HS-5 (cell line): ENCODE measurements around the gene MRC1.

Source experiments
- DNase-seq: peaks from one replicate; pipeline ENCODE4 v3.0.0-alpha.2; 2012; ENCODE audit warnings: low read depth

Gene MRC1

GRCh38 chr10:17847585-17848296 is 38.6 kb downstream of the MRC1 start:
- DNase-seq, result no peak

DNA sequence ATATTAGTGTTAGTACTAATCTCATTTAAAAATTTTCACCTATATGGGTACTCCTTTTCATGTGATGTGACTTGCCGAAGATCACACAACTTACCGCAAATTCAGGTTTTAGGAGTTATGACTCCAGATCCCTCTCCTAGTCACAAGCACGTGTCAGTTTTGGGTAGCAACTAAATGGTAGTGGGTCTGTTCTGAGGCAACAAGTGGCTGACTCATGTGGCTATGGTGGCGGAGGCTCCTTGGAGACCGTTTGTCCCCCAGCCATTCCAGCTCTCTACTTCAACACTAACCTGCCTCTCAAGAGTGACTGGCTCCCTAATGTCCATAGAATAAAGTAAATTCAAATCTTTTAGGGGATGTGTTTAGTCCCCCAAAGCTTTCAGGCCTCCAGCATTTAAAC is 39.5 kb downstream of the MRC1 start:
- no peak for DNase-seq

- DNase-seq, result no peak
These were observed 41.4 kb downstream of the MRC1 start for GRCh38 chr10:17850501-17850900.

- no peak for DNase-seq
These were observed 42.5 kb downstream of the MRC1 start for GRCh38 chr10:17851611-17852010.

- no peak for DNase-seq
These were observed 45.0 kb downstream of the MRC1 start for GRCh38 chr10:17854044-17854652.

DNA sequence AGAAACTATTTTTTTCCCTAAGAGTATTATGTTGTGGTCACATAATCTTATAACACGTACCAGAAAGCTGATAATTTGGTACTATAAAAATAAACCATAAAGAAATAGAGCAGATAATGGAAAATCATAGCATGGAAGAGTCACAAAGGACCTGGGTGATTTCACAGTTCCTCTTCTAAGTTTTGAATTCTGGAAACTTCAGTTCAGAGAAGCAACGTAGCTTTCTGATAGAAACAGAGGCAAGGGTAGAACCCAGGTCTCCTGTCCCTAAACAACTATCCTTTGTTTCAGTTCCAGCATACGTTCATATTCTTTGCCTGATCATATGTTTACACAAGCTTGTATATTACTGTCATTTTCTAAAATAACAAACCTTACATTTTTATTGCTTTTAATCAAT is 47.9 kb downstream of the MRC1 start:
- no peak for DNase-seq

- no peak for DNase-seq
These were observed 50.5 kb downstream of the MRC1 start for GRCh38 chr10:17859492-17860156.

DNA sequence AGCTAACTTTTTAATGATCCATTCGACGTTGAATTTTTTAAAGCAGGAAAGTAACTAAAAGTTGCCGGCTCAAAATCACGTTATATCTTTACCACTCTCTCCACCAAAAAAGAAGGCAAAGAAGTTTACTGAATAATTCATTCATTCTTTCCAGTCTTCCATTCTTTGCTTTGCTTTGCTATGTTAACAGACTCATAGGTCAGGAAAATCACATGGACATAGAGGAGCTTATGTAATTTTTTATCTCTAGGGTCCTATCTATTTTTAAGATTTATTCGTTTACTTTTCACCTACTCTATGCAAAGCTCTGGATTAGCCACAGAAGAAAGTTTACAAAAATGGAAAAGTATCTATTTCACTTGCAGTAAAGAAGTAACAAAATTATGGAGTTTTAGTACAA is 52.6 kb downstream of the MRC1 start:
- no peak for DNase-seq

DNA sequence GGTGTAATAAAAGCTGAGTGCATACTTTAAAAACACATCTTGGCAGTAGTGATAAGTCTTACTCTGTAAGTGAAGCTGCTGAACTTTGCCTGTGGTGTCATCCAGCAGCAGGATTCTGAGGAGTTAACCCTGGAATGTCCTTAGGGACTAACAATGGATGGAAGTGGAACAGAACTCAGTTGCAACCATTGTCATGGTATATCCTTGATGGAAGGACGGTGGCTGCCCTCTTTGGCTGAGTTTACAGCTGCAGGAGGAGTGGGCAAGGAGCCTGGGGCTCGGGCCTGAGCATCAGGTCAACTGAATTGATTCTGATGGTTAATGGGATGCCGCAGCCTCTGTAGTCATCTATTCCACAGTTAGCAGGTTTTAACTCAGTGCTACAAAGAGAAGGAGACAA is 56.2 kb downstream of the MRC1 start:
- DNase-seq, result no peak

- no peak for DNase-seq
These were observed 57.2 kb downstream of the MRC1 start for GRCh38 chr10:17866346-17866745.

GRCh38 chr10:17867056-17867455 is 57.9 kb downstream of the MRC1 start:
- DNase-seq, result no peak

GRCh38 chr10:17871036-17871435 is 61.9 kb downstream of the MRC1 start:
- no peak for DNase-seq

GRCh38 chr10:17872191-17873091 is 63.3 kb downstream of the MRC1 start:
- no peak for DNase-seq

DNA sequence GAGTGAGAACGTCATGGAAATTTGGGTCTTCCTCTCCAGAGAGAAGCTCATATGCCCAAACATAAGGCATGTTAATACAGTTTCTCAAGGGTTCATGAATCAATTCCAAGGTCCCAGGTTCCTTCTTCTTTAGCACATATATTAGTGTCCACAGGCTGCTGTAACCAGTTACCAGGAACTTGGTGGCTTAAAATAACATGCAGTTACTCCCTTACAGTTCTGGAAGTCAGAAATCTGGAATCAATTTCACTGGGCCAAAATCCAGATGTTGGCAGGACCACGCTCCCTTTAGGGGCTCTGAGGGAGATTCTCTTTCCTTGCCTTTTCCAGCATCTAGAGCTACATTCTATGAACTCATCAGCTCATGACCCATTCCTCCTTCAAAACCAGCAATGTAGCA is 64.8 kb downstream of the MRC1 start:
- DNase-seq, result no peak

DNA sequence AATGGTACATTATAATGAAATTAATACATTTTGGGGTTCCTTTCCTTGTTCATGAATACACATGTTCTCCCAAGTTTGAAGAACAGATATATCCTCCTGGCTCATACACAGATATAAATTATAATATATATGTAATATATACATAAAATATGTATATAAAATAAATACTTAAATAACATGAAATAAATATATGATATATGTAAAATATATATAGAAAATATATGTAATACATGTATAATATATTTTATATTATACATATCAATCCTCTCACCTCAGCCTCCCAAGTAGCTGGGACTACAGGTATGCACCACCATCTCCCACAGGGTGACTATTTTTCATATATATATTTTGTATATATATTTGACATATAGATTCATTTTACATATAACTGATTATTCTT is 68.0 kb downstream of the MRC1 start:
- DNase-seq, result no peak

DNA sequence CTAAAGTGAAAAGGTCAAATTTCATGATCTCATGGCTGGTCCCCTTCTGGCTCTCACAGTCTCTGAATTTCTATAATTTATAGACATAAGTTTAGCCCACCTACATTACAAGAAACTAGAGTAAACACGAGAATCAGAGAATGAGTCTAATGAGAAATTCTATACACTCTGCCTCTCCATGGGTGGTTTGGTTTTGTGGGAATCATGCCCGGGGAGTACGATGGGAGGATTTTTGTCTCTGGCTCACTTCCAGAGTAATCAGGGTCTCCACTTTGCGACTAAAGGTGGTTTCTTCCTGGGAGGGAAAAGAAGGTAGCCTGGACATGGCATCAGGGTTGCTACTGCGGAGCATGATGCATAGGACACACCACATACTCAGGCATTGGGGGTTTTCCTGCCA is 69.7 kb downstream of the MRC1 start:
- DNase-seq, result no peak

- DNase-seq, result no peak
These were observed 71.5 kb downstream of the MRC1 start for GRCh38 chr10:17880601-17881000.

GRCh38 chr10:17882557-17882956 is 73.4 kb downstream of the MRC1 start:
- DNase-seq, result no peak

DNA sequence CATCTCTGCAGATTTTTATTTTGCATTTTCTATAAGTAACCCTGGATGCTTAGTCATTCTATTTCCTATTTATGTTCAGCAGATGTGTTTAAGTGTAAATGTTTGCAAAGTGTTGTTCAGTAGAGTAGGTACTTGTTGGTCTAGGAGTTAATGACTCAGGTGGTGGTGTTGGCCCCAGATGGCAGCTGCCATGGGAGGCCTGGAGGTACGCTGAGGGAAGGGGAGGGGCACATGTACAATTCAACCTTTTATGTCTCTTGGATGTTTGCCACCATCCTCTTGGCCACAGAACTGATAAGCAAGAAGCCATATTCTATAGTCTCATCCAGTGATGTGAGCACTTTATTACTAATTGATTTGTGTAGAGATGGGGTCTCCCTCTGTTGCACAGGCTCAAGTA is 74.5 kb downstream of the MRC1 start:
- no peak for DNase-seq

DNA sequence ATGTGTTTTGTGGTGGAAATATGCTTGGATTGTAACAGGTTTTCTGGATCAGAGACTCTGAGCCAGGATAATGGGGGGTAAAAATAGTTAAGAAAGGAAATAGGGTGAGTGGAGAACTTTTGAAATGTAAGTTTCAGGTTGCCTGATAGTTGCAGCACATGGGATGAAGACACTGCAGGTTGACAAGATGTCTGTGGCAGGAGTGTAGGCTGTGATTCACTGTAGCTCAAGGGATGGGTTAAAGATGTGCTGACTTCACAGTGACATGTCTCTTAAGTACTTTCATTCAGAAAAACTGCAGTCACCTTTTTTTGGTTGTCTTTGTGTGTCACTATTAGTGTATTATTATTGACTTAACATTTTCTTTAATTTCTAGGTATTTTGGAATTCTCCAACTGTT is 79.0 kb downstream of the MRC1 start:
- no peak for DNase-seq

DNA sequence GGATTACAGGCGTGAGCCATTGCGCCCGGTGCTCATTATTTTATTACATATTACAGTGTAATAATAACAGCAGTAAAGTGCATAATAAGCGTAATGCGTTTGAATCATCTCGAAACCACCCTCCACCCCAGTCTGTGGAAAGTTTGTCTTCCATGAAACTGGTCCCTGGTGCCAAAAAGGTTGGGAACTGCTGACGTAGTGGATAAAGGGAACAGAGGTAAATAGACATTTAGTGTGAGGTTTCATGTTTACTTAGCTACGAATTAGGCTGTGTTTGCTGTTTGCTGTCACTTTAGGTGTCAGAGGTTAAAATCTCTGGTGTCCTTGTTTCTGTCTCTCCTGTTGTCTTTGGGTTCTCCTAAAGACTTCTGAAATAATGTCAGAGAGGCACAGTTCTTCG is 82.3 kb downstream of the MRC1 start:
- DNase-seq, result no peak

DNA sequence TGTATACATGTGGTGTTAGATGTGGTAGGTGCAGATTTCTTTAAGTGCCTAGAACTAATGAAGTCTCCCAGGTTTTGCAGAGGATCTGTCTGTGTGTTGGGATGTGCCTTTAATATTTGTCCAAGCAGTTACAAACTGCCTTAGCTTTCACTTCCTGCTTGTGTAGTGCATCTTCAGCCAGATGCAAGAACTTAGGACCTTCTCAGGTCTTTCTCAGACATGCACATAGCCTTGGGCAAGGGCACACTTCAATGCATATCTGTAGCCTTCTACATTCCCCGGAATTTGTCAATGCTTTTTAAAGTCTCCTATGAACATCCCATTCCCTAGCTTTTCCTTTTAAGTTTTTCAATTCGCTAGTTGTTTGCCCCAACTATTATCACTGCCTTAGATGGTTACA is 95.4 kb downstream of the MRC1 start:
- DNase-seq, result no peak

GRCh38 chr10:17905491-17905890 is 96.3 kb downstream of the MRC1 start:
- no peak for DNase-seq
